Breast epithelium (tissue), 4 donors: Measurements from ENCODE around the gene LCLAT1. TPM values are rescaled to one million over a fixed set of nuclear protein-coding genes. Genes with fewer than 3 reads are reported as not detected.

Experiments used
- DNase-seq, 2 donors: peaks; one replicate each; pipeline ENCODE4 v3.0.0-alpha.2; 2019; ENCODE audit warnings: low spot score in 2 of 2
- H3K27ac ChIP-seq, 2 donors: fragments of 200-600 bp; sonication (generic) in 1 of 2; one replicate each; pipeline ENCODE4 v1.5.1; 2016 to 2019; ENCODE audit warnings: mild to moderate bottlenecking in 1 of 2
- H3K27me3 ChIP-seq, 2 donors: fragments of 200-600 bp; sonication (generic) in 1 of 2; one replicate each; pipeline versions ENCODE4 v1.5.1 to v1.6.0; 2017 to 2019; ENCODE audit warnings: control low read depth in 1 of 2, mild to moderate bottlenecking in 1 of 2
- H3K36me3 ChIP-seq: fragments of 200-600 bp; one replicate; pipeline ENCODE4 v1.5.1; 2019
- H3K4me1 ChIP-seq, 2 donors: fragments of 200-600 bp; sonication (generic); one replicate each; pipeline ENCODE4 v1.5.1; 2016 to 2019; ENCODE audit warnings: control low read depth in 1 of 2
- H3K4me3 ChIP-seq, 3 donors: fragments of 200-600 bp; sonication (generic); 1 replicate in 2 of 3; 2 replicates in 1 of 3; pipeline ENCODE4 v1.5.1; 2016 to 2019; ENCODE audit warnings: mild to moderate bottlenecking in 3 of 3, moderate library complexity in 2 of 3
- H3K9me3 ChIP-seq, 2 donors: fragments of 200-600 bp; sonication (generic) in 1 of 2; one replicate each; pipeline ENCODE4 v1.5.1; 2016 to 2019; ENCODE audit warnings: control low read depth in 1 of 2
- CTCF ChIP-seq, 3 donors: fragments of 450-650 bp; IDR thresholded peaks; one replicate each; pipeline ENCODE4 v1.5.1; 2016 to 2017; ENCODE audit warnings: antibody characterized with exemption in 3 of 3, mild to moderate bottlenecking in 3 of 3, moderate library complexity in 3 of 3
- POLR2A ChIP-seq: fragments of 450-650 bp; IDR thresholded peaks from one replicate; pipeline ENCODE4 v1.6.1; 2016; ENCODE audit warnings: antibody characterized with exemption, mild to moderate bottlenecking, moderate library complexity
- POLR2AphosphoS5 ChIP-seq, 3 donors: sonication (generic); formaldehyde crosslinking; IDR thresholded peaks; one replicate each; pipeline ENCODE4 v1.6.1; 2017; ENCODE audit warnings: antibody characterized with exemption in 3 of 3
- intact Hi-C: fragments of 100-400 bp; cut with DNase I; formaldehyde crosslinking; loops from one replicate; pipeline ENCODE4 v1.15.1; 2023; ENCODE audit warnings: low total_unique reads
- total RNA-seq, 3 donors: library from RNA; depleted of rRNA; stranded (reverse); fragments of >200 nt; gene quantifications; one replicate each; pipeline ENCODE4 v1.1.0, GENCODE V29; 2016

LCLAT1 gene
- total RNA-seq, 3 donors from 2014 or later = 8.0 to 20.6 (median 19.7) TPM

- H3K9me3 ChIP-seq = peaks cover 0 to 7% of the 10 kb centered on the region in 2 donors
- no peaks in the 10 kb centered on the region for H3K27me3 ChIP-seq
- TF ChIP-seq POLR2AphosphoS5 (IDR thresholded peaks at IDR 0.05) = no peak
- TF ChIP-seq CTCF (IDR thresholded peaks at IDR 0.05) = no peak
- no peak for TF ChIP-seq POLR2A
- DNase-seq = no peak
- intact Hi-C loops = no loop called here
- H3K4me1 ChIP-seq = no peaks in the 10 kb centered on the region
- H3K4me3 ChIP-seq = no peak overlapping the region
- peak overlapping the region in 1 of 2 donors; percentile 32 for H3K27ac ChIP-seq
- no peaks in the 10 kb centered on the region for H3K36me3 ChIP-seq
These were observed 219.3 kb downstream of the LCLAT1 start for GRCh38 chr2:30666266-30666874.

GRCh38 chr2:30670453-30670852, 223.4 kb downstream of the LCLAT1 start:
- Histone ChIP-seq H3K27ac (no peak overlapping the region), H3K27me3 (no peaks in the 10 kb centered on the region), H3K4me3 (no peak overlapping the region), H3K36me3 (no peaks in the 10 kb centered on the region), H3K9me3 (peaks cover 0 to 7% of the 10 kb centered on the region in 2 donors), H3K4me1 (no peaks in the 10 kb centered on the region)
- no peak for DNase-seq
- intact Hi-C loops = no loop called here
- no peak for TF ChIP-seq POLR2AphosphoS5 (IDR thresholded peaks at IDR 0.05)
- no peak for TF ChIP-seq POLR2A
- no peak for TF ChIP-seq CTCF (IDR thresholded peaks at IDR 0.05)

- TF ChIP-seq POLR2A (no peak), POLR2AphosphoS5 (IDR thresholded peaks at IDR 0.05) (no peak)
- no peaks in the 10 kb centered on the region for H3K36me3 ChIP-seq
- no peaks in the 10 kb centered on the region for H3K4me1 ChIP-seq
- H3K27ac ChIP-seq = no peak overlapping the region
- no peak overlapping the region for H3K4me3 ChIP-seq
- DNase-seq = no peak
- no peaks in the 10 kb centered on the region for H3K27me3 ChIP-seq
- peaks cover 0 to 7% of the 10 kb centered on the region in 2 donors for H3K9me3 ChIP-seq
- intact Hi-C loops = no loop called here
These were observed 226.1 kb downstream of the LCLAT1 start for GRCh38 chr2:30673127-30673526.

GRCh38 chr2:30675758-30676157, 228.7 kb downstream of the LCLAT1 start:
- Histone ChIP-seq H3K4me1 (no peaks in the 10 kb centered on the region), H3K4me3 (no peak overlapping the region), H3K36me3 (no peaks in the 10 kb centered on the region), H3K27me3 (no peaks in the 10 kb centered on the region), H3K27ac (no peak overlapping the region), H3K9me3 (no peaks in the 10 kb centered on the region)
- TF ChIP-seq CTCF (IDR thresholded peaks at IDR 0.05) (no peak), POLR2A (no peak), POLR2AphosphoS5 (IDR thresholded peaks at IDR 0.05) (no peak)
- intact Hi-C loops = no loop called here
- no peak for DNase-seq

- intact Hi-C loops = no loop called here
- Histone ChIP-seq H3K27ac (no peak overlapping the region), H3K27me3 (no peaks in the 10 kb centered on the region), H3K4me1 (no peaks in the 10 kb centered on the region), H3K4me3 (no peak overlapping the region), H3K9me3 (no peaks in the 10 kb centered on the region), H3K36me3 (no peaks in the 10 kb centered on the region)
- no peak for TF ChIP-seq POLR2AphosphoS5 (IDR thresholded peaks at IDR 0.05)
- no peak for TF ChIP-seq CTCF (IDR thresholded peaks at IDR 0.05)
- TF ChIP-seq POLR2A = no peak
- no peak for DNase-seq
These were observed 230.2 kb downstream of the LCLAT1 start for GRCh38 chr2:30677231-30677630.
